C4-2B (cell line): ENCODE results near the gene CPNE7.
"Not testable (repeated sequence)": the region's sequence is repeated elsewhere in the genome, so short reads cannot be mapped to it uniquely, and the experiment has no call there.

Source experiments
- ZFX ChIP-seq: fragments of 450-650 bp; IDR thresholded peaks from 2 replicates; pipeline ENCODE4 v1.6.1; 2017
- TF ChIP-seq, protein P1 (sequence below): fragments of 450-650 bp; conservative IDR thresholded peaks from 2 replicates; pipeline ENCODE4 v1.5.1; 2017; ENCODE audit warnings: mild to moderate bottlenecking

DNA sequence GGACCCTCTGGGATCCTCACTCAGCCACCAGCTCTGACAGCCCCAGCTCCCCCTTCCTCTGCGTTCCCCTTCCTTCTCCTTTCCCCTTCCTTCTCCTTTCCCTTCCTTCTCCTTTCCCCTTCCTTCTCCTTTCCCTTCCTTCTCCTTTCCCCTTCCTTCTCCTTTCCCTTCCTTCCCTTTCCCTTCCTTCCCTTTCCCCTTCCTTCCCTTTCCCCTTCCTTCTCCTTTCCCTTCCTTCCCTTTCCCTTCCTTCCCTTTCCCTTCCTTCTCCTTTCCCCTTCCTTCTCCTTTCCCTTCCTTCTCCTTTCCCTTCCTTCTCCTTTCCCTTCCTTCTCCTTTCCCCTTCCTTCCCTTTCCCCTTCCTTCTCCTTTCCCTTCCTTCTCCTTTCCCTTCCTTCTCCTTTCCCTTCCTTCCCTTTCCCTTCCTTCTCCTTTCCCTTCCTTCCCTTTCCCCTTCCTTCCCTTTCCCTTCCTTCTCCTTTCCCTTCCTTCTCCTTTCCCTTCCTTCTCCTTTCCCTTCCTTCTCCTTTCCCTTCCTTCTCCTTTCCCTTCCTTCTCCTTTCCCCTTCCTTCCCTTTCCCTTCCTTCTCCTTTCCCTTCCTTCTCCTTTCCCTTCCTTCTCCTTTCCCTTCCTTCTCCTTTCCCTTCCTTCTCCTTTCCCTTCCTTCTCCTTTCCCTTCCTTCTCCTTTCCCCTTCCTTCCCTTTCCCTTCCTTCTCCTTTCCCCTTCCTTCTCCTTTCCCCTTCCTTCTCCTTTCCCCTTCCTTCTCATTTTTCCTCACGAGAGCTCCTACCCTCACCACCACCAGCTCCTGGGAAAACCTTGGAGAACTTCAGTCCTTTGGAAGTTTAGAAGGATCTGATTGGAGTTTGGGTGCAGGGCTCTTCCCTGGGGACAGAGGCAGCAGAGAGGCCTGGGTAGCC lies 59.2 kb downstream of the CPNE7 start:
- TF ChIP-seq, protein P1, sequence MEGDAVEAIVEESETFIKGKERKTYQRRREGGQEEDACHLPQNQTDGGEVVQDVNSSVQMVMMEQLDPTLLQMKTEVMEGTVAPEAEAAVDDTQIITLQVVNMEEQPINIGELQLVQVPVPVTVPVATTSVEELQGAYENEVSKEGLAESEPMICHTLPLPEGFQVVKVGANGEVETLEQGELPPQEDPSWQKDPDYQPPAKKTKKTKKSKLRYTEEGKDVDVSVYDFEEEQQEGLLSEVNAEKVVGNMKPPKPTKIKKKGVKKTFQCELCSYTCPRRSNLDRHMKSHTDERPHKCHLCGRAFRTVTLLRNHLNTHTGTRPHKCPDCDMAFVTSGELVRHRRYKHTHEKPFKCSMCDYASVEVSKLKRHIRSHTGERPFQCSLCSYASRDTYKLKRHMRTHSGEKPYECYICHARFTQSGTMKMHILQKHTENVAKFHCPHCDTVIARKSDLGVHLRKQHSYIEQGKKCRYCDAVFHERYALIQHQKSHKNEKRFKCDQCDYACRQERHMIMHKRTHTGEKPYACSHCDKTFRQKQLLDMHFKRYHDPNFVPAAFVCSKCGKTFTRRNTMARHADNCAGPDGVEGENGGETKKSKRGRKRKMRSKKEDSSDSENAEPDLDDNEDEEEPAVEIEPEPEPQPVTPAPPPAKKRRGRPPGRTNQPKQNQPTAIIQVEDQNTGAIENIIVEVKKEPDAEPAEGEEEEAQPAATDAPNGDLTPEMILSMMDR: not testable (repeated sequence)
- TF ChIP-seq ZFX: not testable (repeated sequence)
